Mesenchymal stem cell (in vitro differentiated cells and primary cell): ENCODE results near the gene UCHL1.

ENCODE experiments used
- DNase-seq: peaks from one replicate; pipeline ENCODE4 v3.0.0-alpha.2; 2013
- H2AFZ ChIP-seq: one replicate; pipeline ENCODE4 v1.6.1; 2013; ENCODE audit warnings: low read depth, mild to moderate bottlenecking, control low read depth, inconsistent platforms, low read length, moderate library complexity
- H2AK5ac ChIP-seq: 2 replicates; pipeline ENCODE4 v1.6.1; 2013; ENCODE audit warnings: low read length, moderate library complexity, mild to moderate bottlenecking, inconsistent platforms; ENCODE audit not compliant: severe bottlenecking
- H2BK120ac ChIP-seq: one replicate; pipeline ENCODE4 v1.6.1; 2013; ENCODE audit warnings: low read depth, mild to moderate bottlenecking, inconsistent platforms, low read length, moderate library complexity
- H2BK12ac ChIP-seq, 2 experiments: one replicate each; pipeline ENCODE4 v1.6.1; 2013; ENCODE audit warnings: inconsistent platforms in 2 of 2, low read length in 2 of 2, mild to moderate bottlenecking in 2 of 2, moderate library complexity in 2 of 2, control low read depth in 1 of 2
- H2BK15ac ChIP-seq: one replicate; pipeline ENCODE4 v1.6.1; 2013; ENCODE audit warnings: mild to moderate bottlenecking, low read depth, inconsistent platforms; ENCODE audit not compliant: poor library complexity, severe bottlenecking
- H2BK5ac ChIP-seq: 2 replicates; pipeline ENCODE4 v1.6.1; 2013; ENCODE audit warnings: low read depth, mild to moderate bottlenecking, low read length, control low read depth, inconsistent platforms; ENCODE audit not compliant: poor library complexity, severe bottlenecking
- H3K14ac ChIP-seq, 2 experiments: one replicate each; pipeline ENCODE4 v1.6.1; 2013; ENCODE audit warnings: inconsistent platforms in 2 of 2, low read length in 2 of 2, control low read depth in 1 of 2, mild to moderate bottlenecking in 1 of 2, moderate library complexity in 1 of 2
- H3K18ac ChIP-seq, 2 experiments: one replicate each; pipeline ENCODE4 v1.6.1; 2013; ENCODE audit warnings: inconsistent platforms in 2 of 2, low read length in 2 of 2, control low read depth in 1 of 2, low read depth in 1 of 2, mild to moderate bottlenecking in 1 of 2
- H3K23ac ChIP-seq, 2 experiments: one replicate each; pipeline ENCODE4 v1.6.1; 2013; ENCODE audit warnings: inconsistent platforms in 2 of 2, low read length in 2 of 2, mild to moderate bottlenecking in 2 of 2, moderate library complexity in 2 of 2, control low read depth in 1 of 2
- H3K27ac ChIP-seq: 2 replicates; pipeline ENCODE4 v1.5.1; 2013; ENCODE audit warnings: mild to moderate bottlenecking, moderate library complexity, low read length, control low read depth, inconsistent platforms; ENCODE audit not compliant: poor library complexity, severe bottlenecking
- H3K27me3 ChIP-seq, 2 experiments: 2 replicates each; pipeline versions ENCODE4 v1.6.1 to v1.7.0; 2013; ENCODE audit warnings: low read length in 2 of 2, mild to moderate bottlenecking in 2 of 2, moderate library complexity in 2 of 2, control low read depth in 1 of 2, inconsistent platforms in 1 of 2; ENCODE audit not compliant: control insufficient read depth in 1 of 2, insufficient read depth in 1 of 2
- H3K36me3 ChIP-seq, 2 experiments: 2 replicates each; pipeline versions ENCODE4 v1.6.1 to v1.7.0; 2013; ENCODE audit warnings: low read length in 2 of 2, control low read depth in 1 of 2, inconsistent platforms in 1 of 2, low read depth in 1 of 2, mild to moderate bottlenecking in 1 of 2; ENCODE audit not compliant: insufficient read depth in 2 of 2, control insufficient read depth in 1 of 2
- H3K4ac ChIP-seq, 2 experiments: one replicate each; pipeline ENCODE4 v1.6.1; 2013; ENCODE audit warnings: inconsistent platforms in 2 of 2, low read length in 2 of 2, mild to moderate bottlenecking in 2 of 2, moderate library complexity in 2 of 2, control low read depth in 1 of 2, low read depth in 1 of 2
- H3K4me1 ChIP-seq: 2 replicates; pipeline ENCODE4 v1.6.1; 2013; ENCODE audit warnings: low read depth, low read length, control low read depth; ENCODE audit not compliant: control insufficient read depth, insufficient read depth
- H3K4me2 ChIP-seq: 2 replicates; pipeline ENCODE4 v1.6.1; 2013; ENCODE audit warnings: low read length, mild to moderate bottlenecking, inconsistent platforms; ENCODE audit not compliant: poor library complexity, severe bottlenecking
- H3K4me3 ChIP-seq, 2 experiments: 2 replicates each; pipeline versions ENCODE4 v1.5.1 to v1.7.0; 2013; ENCODE audit warnings: low read length in 2 of 2, mild to moderate bottlenecking in 2 of 2, control low read depth in 1 of 2, low read depth in 1 of 2; ENCODE audit not compliant: insufficient read depth in 1 of 2
- H3K79me1 ChIP-seq: replicated peaks from 2 replicates; pipeline ENCODE4 v1.6.1; 2013; ENCODE audit warnings: mild to moderate bottlenecking, control low read depth, low read length, inconsistent platforms; ENCODE audit not compliant: poor library complexity, severe bottlenecking
- H3K9ac ChIP-seq: 2 replicates; pipeline ENCODE4 v1.7.0; 2013; ENCODE audit warnings: mild to moderate bottlenecking, low read length, moderate library complexity
- H3K9me3 ChIP-seq: 2 replicates; pipeline ENCODE4 v1.7.0; 2013; ENCODE audit warnings: mild to moderate bottlenecking, low read length; ENCODE audit not compliant: control insufficient read depth
- H4K8ac ChIP-seq: one replicate; pipeline ENCODE4 v1.6.1; 2013; ENCODE audit warnings: inconsistent platforms, mild to moderate bottlenecking, low read length, moderate library complexity
- H4K91ac ChIP-seq: one replicate; pipeline ENCODE4 v1.6.1; 2013; ENCODE audit warnings: mild to moderate bottlenecking, low read length, inconsistent platforms
- WGBS: methylation state at CpG from one replicate; pipeline ENCODE4 v1.1.7; 2013; ENCODE audit warnings: mixed read lengths; 5-methylcytosine and 5-hydroxymethylcytosine counted together

UCHL1 gene

DNA sequence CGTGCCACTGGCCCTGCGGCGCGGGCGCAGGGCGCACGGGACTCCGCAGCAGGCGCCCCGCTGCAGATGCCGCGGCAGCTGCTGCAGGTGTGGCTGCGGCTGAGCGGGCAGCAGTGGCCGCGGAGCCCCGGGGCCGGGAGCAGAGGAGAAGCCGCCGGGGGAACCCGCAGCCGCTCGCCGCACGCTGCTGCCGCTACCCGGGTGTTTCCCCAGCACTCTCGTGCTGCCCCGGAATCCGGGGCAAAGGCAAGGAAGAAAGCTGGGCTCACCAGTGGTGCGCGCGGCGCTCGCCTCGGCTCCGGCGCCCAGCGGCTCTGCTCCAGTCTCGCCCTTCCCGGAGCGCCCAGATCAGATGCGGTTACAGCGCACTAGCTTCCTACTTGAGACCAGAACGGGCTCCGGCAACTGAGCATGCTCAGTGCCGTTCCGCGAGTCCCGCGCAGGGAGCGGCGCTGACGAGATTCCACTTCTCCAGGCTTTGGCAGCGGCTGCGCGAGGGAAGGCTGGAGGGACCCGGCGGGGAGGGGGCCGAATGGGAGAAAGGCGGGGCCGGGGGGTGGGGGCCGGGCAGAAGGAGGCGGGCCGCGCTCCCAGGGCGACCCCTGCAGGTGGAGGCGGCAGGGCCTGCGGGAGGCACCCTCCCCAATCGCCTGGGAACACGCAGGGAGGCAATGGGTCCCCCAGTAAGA lies 42.4 kb upstream of the UCHL1 start, which contains the start of gene APBB2:
APBB2 (minus strand) TSS at position 407 of the 689 bp plus-strand sequence. CDS start 181,288 bp downstream, outside the sequence.
- Histone ChIP-seq H2BK12ac (peak within 1 kb of the TSS in 1 of 2 experiments; percentile 77), H4K8ac (peak within 1 kb of the TSS; percentile 40), H2AFZ (peak within 1 kb of the TSS; percentile 89), H2BK15ac (peak within 1 kb of the TSS; percentile 85), H3K14ac (peak within 1 kb of the TSS in 1 of 2 experiments; percentile 86), H2BK120ac (peak within 1 kb of the TSS; percentile 21), H4K91ac (peak within 1 kb of the TSS; percentile 45), H3K9me3 (no peaks in the 10 kb centered on the region), H2BK5ac (peak within 1 kb of the TSS; percentile 76), H3K4me3 (peak within 1 kb of the TSS; percentile 90 to 96), H3K79me1 (peaks cover 1% of the 10 kb centered on the region), H3K27me3 (no peaks in the 10 kb centered on the region), H3K4me1 (peaks cover 2% of the 10 kb centered on the region), H3K18ac (peak within 1 kb of the TSS; percentile 88 to 91), H3K4ac (peak within 1 kb of the TSS; percentile 72 to 77), H2AK5ac (peak within 1 kb of the TSS; percentile 13), H3K36me3 (peaks cover 0 to 3% of the 10 kb centered on the region in 2 experiments), H3K9ac (peak within 1 kb of the TSS; percentile 92), H3K23ac (peak within 1 kb of the TSS; percentile 37 to 94), H3K27ac (peak within 1 kb of the TSS; percentile 80), H3K4me2 (peak within 1 kb of the TSS; percentile 94)
- WGBS = under 1% methylated on average over 56 of the region's 71 CpGs
- peak; percentile 98 for DNase-seq

DNA sequence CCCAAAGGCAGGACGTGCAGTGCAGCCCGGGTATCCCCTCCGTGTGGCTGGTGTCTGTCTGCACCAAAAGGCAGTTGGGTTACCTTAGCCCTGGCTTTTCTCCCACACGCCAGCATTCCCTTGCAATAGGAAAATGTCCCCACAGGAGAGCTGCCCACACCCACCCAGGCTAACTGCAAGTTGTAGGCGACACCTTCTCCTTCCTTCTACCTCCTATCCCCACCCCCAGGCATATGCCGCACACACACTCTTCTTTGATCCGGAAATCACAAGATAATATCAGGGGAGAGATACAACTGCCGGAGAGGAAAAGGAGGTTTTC lies 41.9 kb upstream of the UCHL1 start:
- Histone ChIP-seq H2AFZ (peak overlapping the region; percentile 89), H2BK12ac (no peak overlapping the region), H3K4me2 (no peak overlapping the region), H3K9me3 (no peaks in the 10 kb centered on the region), H3K79me1 (peaks cover 1% of the 10 kb centered on the region), H3K4ac (no peak overlapping the region), H3K4me3 (peak overlapping the region in 1 of 2 experiments; percentile 59), H2BK120ac (no peak overlapping the region), H3K27ac (no peak overlapping the region), H3K4me1 (peaks cover 2% of the 10 kb centered on the region), H3K23ac (no peak overlapping the region), H3K27me3 (no peaks in the 10 kb centered on the region), H3K9ac (peak overlapping the region; percentile 36), H3K36me3 (peaks cover 0 to 3% of the 10 kb centered on the region in 2 experiments), H2BK5ac (no peak overlapping the region), H4K8ac (no peak overlapping the region), H4K91ac (no peak overlapping the region), H2AK5ac (no peak overlapping the region), H3K18ac (peak overlapping the region in 1 of 2 experiments; percentile 67), H2BK15ac (no peak overlapping the region), H3K14ac (no peak overlapping the region)
- 44% methylated on average over 8 of the region's 8 CpGs for WGBS
- no peak for DNase-seq

DNA sequence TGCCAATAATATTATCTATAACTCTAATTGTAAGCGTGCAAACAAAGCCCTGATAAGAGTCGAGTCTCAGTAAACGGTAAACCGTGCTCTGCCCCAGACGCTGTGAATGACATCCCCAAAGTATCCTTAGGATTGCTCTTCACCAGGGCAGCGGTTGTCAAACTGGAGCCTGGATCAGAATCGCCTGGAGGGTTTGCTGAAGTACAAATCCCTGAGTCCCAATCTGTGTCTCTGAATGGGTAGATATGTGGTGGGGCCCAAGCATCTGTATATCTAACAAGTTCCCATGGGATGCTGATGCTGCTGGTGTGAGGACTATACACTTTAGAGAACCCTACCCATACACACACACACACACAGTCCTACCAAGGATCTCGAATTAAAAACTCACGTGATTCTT lies 41.6 kb upstream of the UCHL1 start:
- no peak overlapping the region for H2BK15ac ChIP-seq

DNA sequence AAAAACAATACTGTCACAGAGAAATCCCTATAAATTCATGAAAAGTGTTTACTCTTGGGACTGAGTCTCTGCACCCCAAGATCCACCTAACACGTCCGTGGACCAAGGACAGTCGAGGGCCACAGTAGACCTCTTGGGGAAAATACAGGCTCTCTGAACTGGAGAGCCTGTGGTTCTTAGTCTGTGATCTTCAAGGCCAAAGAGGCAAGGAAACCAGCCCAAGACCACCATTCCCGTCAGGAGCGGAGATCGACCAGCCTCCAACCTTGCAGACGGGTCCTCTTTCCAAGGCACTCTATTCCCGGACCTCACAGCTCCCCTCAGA lies 40.8 kb upstream of the UCHL1 start:
- H3K27me3 ChIP-seq = no peaks in the 10 kb centered on the region
- H3K9me3 ChIP-seq = no peaks in the 10 kb centered on the region
- peak; percentile 37 for DNase-seq
- H3K23ac ChIP-seq = no peak overlapping the region
- peak overlapping the region; percentile 70 for H4K91ac ChIP-seq
- peaks cover 2% of the 10 kb centered on the region for H3K4me1 ChIP-seq
- no peaks in the 10 kb centered on the region for H3K36me3 ChIP-seq
- H2BK5ac ChIP-seq = peak overlapping the region; percentile 46
- H3K4me2 ChIP-seq = peak overlapping the region; percentile 86
- H2AFZ ChIP-seq = peak overlapping the region; percentile 42
- peak overlapping the region; percentile 75 to 79 for H3K4me3 ChIP-seq
- H3K14ac ChIP-seq = no peak overlapping the region
- 14% methylated on average over 8 of the region's 8 CpGs for WGBS
- peaks cover 1% of the 10 kb centered on the region for H3K79me1 ChIP-seq
- H2AK5ac ChIP-seq = peak overlapping the region; percentile 52
- peak overlapping the region in 1 of 2 experiments; percentile 18 for H2BK12ac ChIP-seq
- H3K27ac ChIP-seq = peak overlapping the region; percentile 61
- peak overlapping the region; percentile 70 to 93 for H3K4ac ChIP-seq
- H3K18ac ChIP-seq = peak overlapping the region; percentile 76 to 80
- H2BK15ac ChIP-seq = peak overlapping the region; percentile 77
- H2BK120ac ChIP-seq = peak overlapping the region; percentile 98
- H3K9ac ChIP-seq = peak overlapping the region; percentile 89
- H4K8ac ChIP-seq = peak overlapping the region; percentile 83

More for the DNA sequence above, 41.6 kb upstream of the UCHL1 start:
- no peaks in the 10 kb centered on the region for H3K27me3 ChIP-seq
- H3K4me1 ChIP-seq = peaks cover 2% of the 10 kb centered on the region
- H3K4me3 ChIP-seq = peak overlapping the region in 1 of 2 experiments; percentile 59
- H2BK12ac ChIP-seq = no peak overlapping the region
- H4K91ac ChIP-seq = no peak overlapping the region
- H3K9me3 ChIP-seq = no peaks in the 10 kb centered on the region
- DNase-seq = peak; percentile 18
- H2BK5ac ChIP-seq = no peak overlapping the region
- H3K9ac ChIP-seq = peak overlapping the region; percentile 36
- no peak overlapping the region for H3K18ac ChIP-seq
- no peak overlapping the region for H2BK120ac ChIP-seq
- peak overlapping the region; percentile 13 for H2AK5ac ChIP-seq
- peaks cover 1% of the 10 kb centered on the region for H3K79me1 ChIP-seq
- H3K4ac ChIP-seq = no peak overlapping the region
- H2AFZ ChIP-seq = no peak overlapping the region
- no peak overlapping the region for H3K4me2 ChIP-seq
- H3K23ac ChIP-seq = no peak overlapping the region
- H3K27ac ChIP-seq = no peak overlapping the region
- no peak overlapping the region for H4K8ac ChIP-seq
- no peaks in the 10 kb centered on the region for H3K36me3 ChIP-seq
- 81% methylated on average over 8 of the region's 9 CpGs for whole genome bisulfite sequencing
- H3K14ac ChIP-seq = no peak overlapping the region
